HG03108 (cell line): ENCODE results near the gene PTGR3.

Experiments
- ATAC-seq: cut with Tn5 transposase; IDR thresholded peaks from one replicate; pipeline ENCODE4 v1.9.1; 2021; ENCODE audit warnings: moderate library complexity; ENCODE audit not compliant: unreplicated experiment

The PTGR3 gene

GRCh38 chr18:75238100-75238499 lies 29.2 kb upstream of the PTGR3 start:
- ATAC-seq = no peak

- ATAC-seq = no peak
Observed at GRCh38 chr18:75235896-75236295, 27.0 kb upstream of the PTGR3 start.

GRCh38 chr18:75234901-75235300 lies 26.0 kb upstream of the PTGR3 start:
- no peak for ATAC-seq

- no peak for ATAC-seq
Observed at GRCh38 chr18:75231053-75231406, 22.1 kb upstream of the PTGR3 start.

- ATAC-seq = no peak
Observed at GRCh38 chr18:75230163-75231052, 21.5 kb upstream of the PTGR3 start.

GRCh38 chr18:75229437-75229836 lies 20.5 kb upstream of the PTGR3 start:
- no peak for ATAC-seq

GRCh38 chr18:75228967-75229366 lies 20.0 kb upstream of the PTGR3 start:
- ATAC-seq = no peak

GRCh38 chr18:75227535-75228296 lies 18.8 kb upstream of the PTGR3 start:
- ATAC-seq = no peak

- ATAC-seq = no peak
Observed at GRCh38 chr18:75226956-75227316, 18.0 kb upstream of the PTGR3 start.

GRCh38 chr18:75226286-75226955 lies 17.5 kb upstream of the PTGR3 start:
- no peak for ATAC-seq

- ATAC-seq = no peak
Observed at GRCh38 chr18:75223687-75224347, 14.9 kb upstream of the PTGR3 start.

- no peak for ATAC-seq
Observed at GRCh38 chr18:75222407-75222806, 13.5 kb upstream of the PTGR3 start.

GRCh38 chr18:75221897-75222296 lies 13.0 kb upstream of the PTGR3 start:
- ATAC-seq = no peak

GRCh38 chr18:75221397-75221796 lies 12.5 kb upstream of the PTGR3 start:
- no peak for ATAC-seq

- no peak for ATAC-seq
Observed at GRCh38 chr18:75220551-75221355, 11.8 kb upstream of the PTGR3 start.

GRCh38 chr18:75219745-75220375 lies 10.9 kb upstream of the PTGR3 start:
- no peak for ATAC-seq

- ATAC-seq = no peak
Observed at GRCh38 chr18:75218065-75218923, 9.4 kb upstream of the PTGR3 start.

GRCh38 chr18:75216911-75217689 lies 8.2 kb upstream of the PTGR3 start:
- no peak for ATAC-seq
